NCI-H2029 (cell line): Measurements from ENCODE around the gene CDC6.

ENCODE experiments used
- DNase-seq: peaks from one replicate; lab custom pipeline; 2025; lab: John Stamatoyannopoulos, UW

Gene CDC6

DNA sequence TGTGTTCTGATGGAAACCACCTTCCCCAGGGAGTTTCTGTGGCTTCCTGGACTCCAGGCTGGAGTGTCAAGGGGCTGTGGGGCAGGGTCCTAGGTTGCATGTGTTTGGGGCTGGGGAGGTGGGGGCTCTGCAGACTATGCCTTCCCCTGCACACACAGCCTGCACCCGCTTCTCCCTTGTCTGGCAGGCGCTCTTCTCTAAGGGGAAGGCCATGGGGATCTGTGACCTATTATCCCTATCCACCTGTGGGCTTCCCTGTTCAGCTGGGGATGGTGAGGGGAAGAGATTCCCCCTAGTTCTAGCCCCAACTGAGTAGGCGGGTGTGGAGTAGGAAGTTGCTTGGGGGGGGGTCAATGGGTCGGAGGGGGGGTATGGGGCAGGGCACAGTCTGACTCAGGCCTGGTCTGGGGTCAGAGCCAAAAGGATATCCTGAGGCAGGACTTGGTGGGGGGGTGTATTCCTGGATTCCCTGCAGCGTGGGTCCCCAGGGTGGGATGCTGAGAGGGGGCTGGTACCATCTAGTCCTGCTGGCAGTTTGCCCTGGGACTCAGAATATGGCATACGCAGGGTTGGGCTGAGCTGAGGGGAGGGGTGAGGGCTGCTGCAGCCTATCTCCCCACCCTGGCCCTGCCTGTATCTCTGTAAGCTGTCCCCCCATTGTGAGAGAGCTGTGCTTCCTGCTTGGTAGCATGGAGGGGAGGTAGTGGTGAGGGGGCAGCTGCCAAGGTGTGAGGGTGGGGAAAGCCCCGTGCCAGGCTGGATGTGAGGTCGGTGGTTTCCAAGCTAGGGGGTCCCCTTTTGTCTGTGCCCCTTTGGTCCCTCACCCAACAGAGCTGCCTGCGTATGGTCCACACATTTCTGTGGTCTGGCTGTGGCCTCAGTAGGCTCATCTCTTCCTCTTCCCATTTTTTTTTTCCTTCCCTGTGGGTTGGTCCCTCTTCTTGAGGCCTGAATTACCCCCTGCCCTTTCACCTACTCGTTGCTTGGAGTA, 36.0 kb downstream of the CDC6 start:
- DNase-seq, result no peak

- no peak for DNase-seq
Measured at GRCh38 chr17:40325156-40326013, 37.7 kb downstream of the CDC6 start.

GRCh38 chr17:40326014-40326831, 38.5 kb downstream of the CDC6 start:
- DNase-seq, result no peak

DNA sequence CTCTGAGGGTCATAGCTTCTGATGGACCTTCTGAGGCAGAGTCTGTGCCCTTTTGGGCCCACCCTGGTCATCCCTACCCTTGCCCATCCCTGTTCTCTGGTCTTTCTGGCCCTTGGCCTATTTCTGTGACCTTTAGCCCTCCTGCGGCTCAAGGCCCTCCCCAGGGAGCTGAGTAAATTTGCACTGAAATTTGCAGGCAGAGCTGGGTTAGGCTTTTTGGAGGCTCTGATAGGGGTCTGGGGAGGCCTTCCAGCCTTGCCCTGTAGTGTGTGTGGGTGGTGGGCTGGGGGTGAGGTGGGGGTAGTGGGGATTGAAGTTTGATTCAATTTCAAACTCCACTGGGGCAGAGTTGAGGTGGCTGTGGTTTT, 39.1 kb downstream of the CDC6 start:
- no peak for DNase-seq

- no peak for DNase-seq
Measured at GRCh38 chr17:40327244-40327729, 39.6 kb downstream of the CDC6 start.

DNA sequence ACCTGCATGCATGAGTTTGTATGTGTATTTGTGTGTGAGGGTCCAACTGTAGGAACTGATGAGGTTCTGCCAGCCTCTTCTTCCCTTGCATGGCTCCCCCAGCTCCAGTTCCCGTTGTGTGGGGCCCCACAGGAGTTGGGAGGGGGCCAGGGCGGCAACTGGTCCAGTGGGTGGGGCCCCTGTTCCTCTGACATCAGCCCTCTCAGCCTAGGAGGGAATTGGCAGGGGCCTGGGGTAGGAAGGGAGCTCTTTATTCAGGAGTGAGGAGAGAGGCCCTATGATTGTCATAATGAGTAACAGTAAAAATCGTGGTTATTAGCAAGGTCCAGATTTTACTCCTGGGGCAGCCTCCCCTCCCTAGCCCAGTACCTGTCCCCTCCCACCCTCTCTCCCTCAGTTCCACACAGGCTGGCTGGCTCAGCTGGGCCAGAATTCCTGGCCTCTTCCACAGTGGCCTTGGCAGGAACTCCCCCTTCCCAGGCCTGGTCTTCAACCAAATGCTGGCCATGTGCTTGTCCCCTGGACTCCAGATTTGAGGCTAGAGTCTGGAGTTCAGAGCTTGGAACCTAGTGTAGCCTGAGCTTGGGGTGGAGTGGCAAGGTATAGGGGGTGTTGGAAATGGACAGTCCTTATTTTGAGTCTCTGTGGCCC, 40.2 kb downstream of the CDC6 start:
- DNase-seq, result no peak

- DNase-seq, result no peak
Measured at GRCh38 chr17:40328386-40328766, 40.7 kb downstream of the CDC6 start.

DNA sequence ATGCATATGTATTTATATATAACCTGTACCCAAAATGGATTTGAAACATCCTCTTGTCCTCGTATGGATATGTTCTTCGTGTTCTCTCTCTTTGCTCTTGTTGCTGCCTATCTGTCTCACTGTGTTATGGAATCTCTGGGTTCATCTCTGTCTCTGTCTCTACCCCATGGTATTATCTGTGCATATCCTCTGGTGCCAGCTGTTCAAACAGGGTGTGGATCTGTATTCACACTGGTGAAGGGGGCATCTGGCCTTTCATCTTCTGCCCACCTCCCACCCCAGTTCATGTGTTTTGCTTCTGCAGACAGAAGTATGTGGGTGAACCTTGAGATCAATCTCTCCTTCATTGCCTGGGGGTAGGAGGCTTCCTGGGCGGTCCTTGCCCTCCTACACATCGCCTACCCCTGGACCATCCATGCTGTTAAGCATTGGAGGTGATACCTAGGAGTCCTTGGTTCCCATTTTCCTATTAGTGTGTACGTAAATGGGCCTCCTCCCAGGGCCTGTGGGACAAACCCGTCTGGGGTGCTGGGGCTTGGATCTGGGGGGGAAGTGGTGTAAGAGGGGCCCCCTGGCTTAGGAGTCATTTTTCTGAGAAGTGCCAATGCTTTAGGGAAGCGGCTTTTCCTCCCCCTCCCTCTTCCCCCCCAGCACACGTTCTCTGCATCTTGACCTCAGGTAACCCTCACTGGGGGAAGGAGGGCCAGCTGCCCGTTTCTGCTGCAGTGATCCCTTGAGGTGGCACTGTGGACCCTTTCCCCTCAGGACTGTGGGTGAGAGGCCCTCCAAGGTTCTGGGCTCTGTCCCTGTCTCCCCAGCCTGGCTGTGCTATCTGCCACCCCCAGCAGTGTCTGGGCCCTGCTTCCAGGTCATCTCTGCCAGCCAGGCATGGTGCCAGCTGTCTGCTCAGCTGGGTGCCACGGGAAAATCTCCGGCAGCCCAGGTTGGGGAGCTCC, 42.4 kb downstream of the CDC6 start:
- DNase-seq, result peak; percentile 65

- DNase-seq, result no peak
Measured at GRCh38 chr17:40330850-40331470, 43.3 kb downstream of the CDC6 start.

DNA sequence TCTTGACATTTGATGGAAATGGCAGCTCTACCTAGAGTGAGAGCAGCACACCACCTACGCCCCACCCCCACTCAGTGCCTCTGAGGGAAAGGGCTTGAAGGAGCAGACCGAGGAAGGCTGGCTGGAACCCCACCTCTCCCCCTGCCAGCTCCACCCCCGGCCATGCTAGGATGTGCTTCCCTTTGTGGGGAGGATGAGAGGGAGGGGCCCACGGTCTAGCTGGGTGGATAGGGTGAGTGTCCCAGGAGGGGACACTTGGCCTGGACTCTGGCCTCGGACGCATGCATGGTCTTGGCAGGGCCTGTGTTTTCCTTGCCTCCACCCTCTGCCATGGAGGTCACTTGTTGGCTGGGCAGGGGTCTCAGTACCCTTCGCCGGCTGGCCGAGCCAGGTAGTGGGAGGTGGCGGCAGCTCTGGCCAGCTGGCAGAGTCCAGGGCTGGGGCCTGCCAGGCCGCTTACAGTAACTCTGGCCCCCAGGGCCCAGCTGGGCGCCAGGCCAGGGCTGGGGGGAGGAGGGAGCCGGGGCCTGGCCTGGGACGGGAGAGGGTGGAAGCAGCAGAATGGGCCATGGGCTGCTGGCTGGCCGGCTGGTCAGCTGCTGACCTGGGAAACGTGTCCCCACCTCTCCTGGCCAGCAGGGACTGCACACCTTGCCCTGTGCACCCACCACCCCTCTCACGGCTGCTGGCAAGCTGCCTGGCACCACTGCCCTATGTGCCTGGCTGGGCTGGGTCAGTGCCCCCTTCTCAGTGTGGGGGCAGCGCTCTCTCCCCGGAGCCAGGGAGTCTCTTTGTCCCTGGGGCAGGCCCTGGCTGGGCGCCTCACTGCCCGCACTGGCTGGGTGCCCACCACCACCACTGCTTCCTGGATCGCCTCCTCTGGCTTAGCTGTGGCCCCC, 44.3 kb downstream of the CDC6 start:
- peak; percentile 89 for DNase-seq

- no peak for DNase-seq
Measured at GRCh38 chr17:40333781-40334448, 46.2 kb downstream of the CDC6 start.

GRCh38 chr17:40335620-40336019, 47.9 kb downstream of the CDC6 start:
- DNase-seq, result no peak

DNA sequence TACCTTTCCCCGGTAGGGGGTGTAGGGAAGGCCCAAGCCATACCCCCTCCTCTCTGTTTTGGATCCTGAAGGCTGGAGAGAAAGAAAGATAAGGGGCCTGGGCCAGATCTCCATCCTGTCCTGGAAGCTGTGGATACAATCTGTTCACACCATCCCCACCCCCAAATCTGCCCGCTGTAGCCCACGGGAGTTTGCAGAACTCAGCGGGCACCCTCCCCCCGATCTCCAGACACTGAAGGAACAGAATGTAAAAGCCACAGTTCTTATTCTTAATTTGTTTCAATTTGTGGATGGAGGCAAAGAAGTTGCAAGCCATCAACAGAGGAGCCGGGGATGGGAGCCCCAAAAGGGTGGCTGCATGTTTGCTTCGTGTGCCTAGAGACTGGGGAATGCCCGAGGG, 49.7 kb downstream of the CDC6 start:
- DNase-seq, result no peak

GRCh38 chr17:40338058-40338457, 50.4 kb downstream of the CDC6 start:
- DNase-seq, result no peak

GRCh38 chr17:40338941-40339649, 51.4 kb downstream of the CDC6 start:
- DNase-seq, result no peak

DNA sequence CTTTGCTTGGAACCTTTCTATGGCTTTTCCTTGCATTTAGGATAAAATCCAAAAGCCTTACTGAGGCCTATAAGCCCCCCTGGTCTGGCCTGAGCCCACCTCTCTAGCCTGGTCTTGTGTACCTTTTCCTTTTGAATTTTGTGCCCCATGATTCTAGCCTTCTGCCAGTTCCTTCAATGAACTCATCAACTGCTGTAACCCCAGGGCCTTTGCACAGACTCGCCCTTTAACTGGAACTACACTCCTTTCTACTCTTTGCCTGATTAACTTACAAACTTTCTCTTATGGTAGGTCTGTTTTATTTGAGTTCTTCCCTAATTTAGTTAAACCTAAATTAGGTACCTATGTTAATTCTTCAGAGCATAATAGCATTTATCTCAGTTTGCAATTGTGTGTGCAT, 52.6 kb downstream of the CDC6 start:
- no peak for DNase-seq
